HepG2 (cell line): ENCODE data around the gene TRIP4. TPM values are rescaled to one million over a fixed set of nuclear protein-coding genes. Genes with fewer than 3 reads are reported as not detected.

Experiments used
- ARNT2 ChIP-seq: sonication (generic); formaldehyde crosslinking; IDR thresholded peaks from 2 replicates; pipeline ENCODE4 v1.8.0; 2022; ENCODE audit warnings: mild to moderate bottlenecking, low read depth, missing genetic modification reagents, moderate library complexity
- CCDC6 ChIP-seq: sonication (generic); formaldehyde crosslinking; IDR thresholded peaks from 2 replicates; pipeline ENCODE4 v1.8.1; 2022; ENCODE audit warnings: mild to moderate bottlenecking, missing genetic modification reagents, moderate library complexity
- HOXA9 ChIP-seq: sonication (generic); formaldehyde crosslinking; IDR thresholded peaks from 2 replicates; pipeline ENCODE4 v1.8.1; 2022; ENCODE audit warnings: missing genetic modification reagents, mild to moderate bottlenecking, moderate library complexity, borderline replicate concordance
- KLF11 ChIP-seq: IDR thresholded peaks from 2 replicates; pipeline ENCODE4 v1.6.1; 2016; ENCODE audit warnings: missing compliant biosample characterization
- MED8 ChIP-seq: sonication (generic); formaldehyde crosslinking; IDR thresholded peaks from 2 replicates; pipeline ENCODE4 v1.8.1; 2023; ENCODE audit warnings: mild to moderate bottlenecking, missing genetic modification reagents; ENCODE audit not compliant: insufficient replicate concordance
- MYC ChIP-seq: sonication (generic); formaldehyde crosslinking; IDR thresholded peaks from 2 replicates; pipeline ENCODE4 v1.9.0; 2021; ENCODE audit warnings: missing genetic modification reagents, borderline replicate concordance
- NFE2 ChIP-seq: sonication (generic); formaldehyde crosslinking; IDR thresholded peaks from 2 replicates; pipeline ENCODE4 v1.4.0; 2020; ENCODE audit warnings: missing genetic modification reagents
- NR2C2 ChIP-seq: sonication (generic); formaldehyde crosslinking; IDR thresholded peaks from 2 replicates; pipeline ENCODE4 v1.4.0; 2020; ENCODE audit warnings: missing genetic modification reagents, mild to moderate bottlenecking, moderate library complexity, borderline replicate concordance
- REPIN1 ChIP-seq: sonication (generic); formaldehyde crosslinking; IDR thresholded peaks from 2 replicates; pipeline ENCODE4 v1.8.0; 2022; ENCODE audit warnings: missing genetic modification reagents, low read depth, mild to moderate bottlenecking, borderline replicate concordance
- RFX3 ChIP-seq: IDR thresholded peaks from 2 replicates; pipeline ENCODE4 v1.6.1; 2016; ENCODE audit warnings: missing biosample characterization, missing genetic modification reagents
- SAFB2 ChIP-seq: sonication (generic); formaldehyde crosslinking; IDR thresholded peaks from 2 replicates; pipeline ENCODE4 v1.5.1; 2020; ENCODE audit warnings: missing genetic modification reagents, low read depth, mild to moderate bottlenecking, borderline replicate concordance
- SIN3A ChIP-seq: IDR thresholded peaks from 2 replicates; pipeline ENCODE4 v1.6.1; 2011; ENCODE audit warnings: low read depth, mild to moderate bottlenecking, control low read depth, low read length, borderline replicate concordance
- SMAD9 ChIP-seq: sonication (generic); formaldehyde crosslinking; IDR thresholded peaks from 2 replicates; pipeline ENCODE4 v1.5.1; 2020; ENCODE audit warnings: mild to moderate bottlenecking, missing genetic modification reagents
- U2AF1 ChIP-seq: fragments of 200-400 bp; formaldehyde crosslinking; optimal IDR thresholded peaks from 2 replicates; pipeline ENCODE3; 2017; ENCODE audit warnings: mild to moderate bottlenecking, low read depth, low read length
- ZNF225 ChIP-seq: sonication (generic); formaldehyde crosslinking; IDR thresholded peaks from 2 replicates; pipeline ENCODE4 v1.4.0; 2020; ENCODE audit warnings: mild to moderate bottlenecking, missing genetic modification reagents
- ZNF317 ChIP-seq: sonication (generic); formaldehyde crosslinking; IDR thresholded peaks from 2 replicates; pipeline ENCODE4 v1.5.0; 2020; ENCODE audit warnings: mild to moderate bottlenecking, missing genetic modification reagents
- ZNF329 ChIP-seq: sonication (generic); formaldehyde crosslinking; IDR thresholded peaks from 2 replicates; pipeline ENCODE4 v1.9.0; 2021; ENCODE audit warnings: low read depth, mild to moderate bottlenecking, missing genetic modification reagents
- ZNF350 ChIP-seq: sonication (generic); formaldehyde crosslinking; IDR thresholded peaks from 2 replicates; pipeline ENCODE4 v1.4.0; 2020; ENCODE audit warnings: mild to moderate bottlenecking, low read depth, missing genetic modification reagents, borderline replicate concordance
- ZNF589 ChIP-seq: sonication (generic); formaldehyde crosslinking; conservative IDR thresholded peaks from 2 replicates; pipeline ENCODE4 v1.8.0; 2022; ENCODE audit warnings: mild to moderate bottlenecking, moderate library complexity, missing genetic modification reagents
- ZNF615 ChIP-seq: sonication (generic); formaldehyde crosslinking; IDR thresholded peaks from 2 replicates; pipeline ENCODE4 v1.5.0; 2020; ENCODE audit warnings: mild to moderate bottlenecking, missing genetic modification reagents, borderline replicate concordance
- ZNF709 ChIP-seq: sonication (generic); formaldehyde crosslinking; IDR thresholded peaks from 2 replicates; pipeline ENCODE4 v1.5.0; 2020; ENCODE audit warnings: mild to moderate bottlenecking, missing genetic modification reagents
- ZSCAN21 ChIP-seq: sonication (generic); formaldehyde crosslinking; IDR thresholded peaks from 2 replicates; pipeline ENCODE4 v1.8.0; 2022; ENCODE audit warnings: mild to moderate bottlenecking, missing genetic modification reagents, moderate library complexity, borderline replicate concordance
- polyA plus RNA-seq, 8 experiments: library from polyadenylated mRNA; depleted of rRNA in 3 of 8; stranded (reverse) in 7 of 8; unstranded in 1 of 8; fragments of >200 nt; fragmentation: Illumina TruSeq in 4 of 8; extraction: Trizol in 4 of 8; gene quantifications; 2 replicates each; pipeline versions ENCODE4 v1.2.1 to v1.2.3, GENCODE V29; 2011 to 2016; ENCODE audit warnings: low read depth in 4 of 8, missing spikeins in 1 of 8, mixed read lengths in 1 of 8; ENCODE audit not compliant: insufficient read depth in 1 of 8
- total RNA-seq, 5 experiments: library from RNA; depleted of rRNA; stranded (reverse); fragments of >200 nt; fragmentation: Illumina TruSeq; extraction: Trizol; gene quantifications; 2 replicates each; pipeline ENCODE4 v1.2.3, GENCODE V29; 2016; ENCODE audit warnings: low read depth in 1 of 5
- TF ChIP-seq, protein P1 (sequence below): sonication (generic); formaldehyde crosslinking; IDR thresholded peaks from 2 replicates; pipeline ENCODE4 v1.5.0; 2020; ENCODE audit warnings: mild to moderate bottlenecking, missing genetic modification reagents, moderate library complexity
- TF ChIP-seq, protein P2 (sequence below): sonication (generic); formaldehyde crosslinking; IDR thresholded peaks from 2 replicates; pipeline ENCODE4 v1.4.0; 2020; ENCODE audit warnings: missing genetic modification reagents
- TF ChIP-seq, protein P3 (sequence below): sonication (generic); formaldehyde crosslinking; IDR thresholded peaks from 2 replicates; pipeline ENCODE4 v1.8.0; 2022; ENCODE audit warnings: mild to moderate bottlenecking, missing genetic modification reagents, moderate library complexity
- TF ChIP-seq, protein P4 (sequence below): sonication (generic); formaldehyde crosslinking; IDR thresholded peaks from 2 replicates; pipeline ENCODE4 v1.5.0; 2020; ENCODE audit warnings: missing genetic modification reagents

TRIP4 gene
- total and polyA plus RNA-seq, 2 of the 13 experiments (the other 11 are each of a cell fraction or from before 2014, with no cell fraction given): 7.1 to 11.8 TPM

DNA sequence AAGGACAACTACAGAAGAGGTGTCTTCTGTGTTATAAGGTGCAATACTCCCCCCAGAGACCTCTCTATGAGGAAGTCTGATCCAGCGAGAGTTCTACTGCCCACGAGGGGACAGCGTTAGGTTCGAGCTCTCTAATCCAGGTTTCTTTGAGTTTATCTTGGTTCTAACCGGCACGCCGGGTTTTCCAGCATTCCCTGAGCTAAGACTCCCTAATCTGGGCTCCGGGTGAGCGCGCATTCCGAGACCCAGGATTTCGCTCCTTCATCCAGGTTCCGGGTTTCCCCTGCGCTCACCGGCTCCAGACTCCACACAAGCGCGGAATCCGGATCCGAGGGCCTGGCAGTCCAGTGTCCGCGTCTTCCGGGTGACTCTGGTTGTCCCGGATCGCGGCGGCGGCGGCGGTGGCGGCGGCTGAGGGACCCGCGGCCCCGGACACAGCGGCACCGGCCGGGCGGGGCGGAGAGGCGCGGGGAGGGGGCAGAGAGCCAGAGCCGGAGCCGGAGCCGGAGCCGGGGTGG lies 72.6 kb downstream of the TRIP4 start, which contains the start of gene ZNF609 (continued):
- TF ChIP-seq, protein P1, sequence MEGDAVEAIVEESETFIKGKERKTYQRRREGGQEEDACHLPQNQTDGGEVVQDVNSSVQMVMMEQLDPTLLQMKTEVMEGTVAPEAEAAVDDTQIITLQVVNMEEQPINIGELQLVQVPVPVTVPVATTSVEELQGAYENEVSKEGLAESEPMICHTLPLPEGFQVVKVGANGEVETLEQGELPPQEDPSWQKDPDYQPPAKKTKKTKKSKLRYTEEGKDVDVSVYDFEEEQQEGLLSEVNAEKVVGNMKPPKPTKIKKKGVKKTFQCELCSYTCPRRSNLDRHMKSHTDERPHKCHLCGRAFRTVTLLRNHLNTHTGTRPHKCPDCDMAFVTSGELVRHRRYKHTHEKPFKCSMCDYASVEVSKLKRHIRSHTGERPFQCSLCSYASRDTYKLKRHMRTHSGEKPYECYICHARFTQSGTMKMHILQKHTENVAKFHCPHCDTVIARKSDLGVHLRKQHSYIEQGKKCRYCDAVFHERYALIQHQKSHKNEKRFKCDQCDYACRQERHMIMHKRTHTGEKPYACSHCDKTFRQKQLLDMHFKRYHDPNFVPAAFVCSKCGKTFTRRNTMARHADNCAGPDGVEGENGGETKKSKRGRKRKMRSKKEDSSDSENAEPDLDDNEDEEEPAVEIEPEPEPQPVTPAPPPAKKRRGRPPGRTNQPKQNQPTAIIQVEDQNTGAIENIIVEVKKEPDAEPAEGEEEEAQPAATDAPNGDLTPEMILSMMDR (CRISPR knock-in tag): 0 out of 2 replicates have a peak, but pooled peaks have one; percentile 9
- TF ChIP-seq ZNF589 (no peak), NR2C2 (CRISPR knock-in tag) (peak; percentile 56; the same call in 1 of the 2 replicates), SIN3A (0 out of 2 replicates have a peak, but pooled peaks have one; percentile 70), ZNF329 (CRISPR knock-in tag) (no peak), ZNF225 (no peak), REPIN1 (CRISPR knock-in tag) (peak; percentile 55; the same call in 1 of the 2 replicates), ZNF615 (no peak), SMAD9 (no peak), HOXA9 (CRISPR knock-in tag) (no peak), SAFB2 (CRISPR knock-in tag) (no peak), RFX3 (CRISPR knock-in tag) (no peak), U2AF1 (peak; percentile 88), MED8 (CRISPR knock-in tag) (peak; percentile 68), ZNF709 (CRISPR knock-in tag) (0 out of 2 replicates have a peak, but pooled peaks have one; percentile 37), NFE2 (CRISPR knock-in tag) (no peak), ZNF350 (CRISPR knock-in tag) (peak; percentile 76; the same call in 1 of the 2 replicates), ZNF317 (0 out of 2 replicates have a peak, but pooled peaks have one; percentile 31), CCDC6 (no peak), KLF11 (no peak), ARNT2 (CRISPR knock-in tag) (peak; percentile 57; the same call in 1 of the 2 replicates), ZSCAN21 (CRISPR knock-in tag) (peak; percentile 47; the same call in 1 of the 2 replicates), MYC (peak; percentile 46; the same call in 1 of the 2 replicates)
- TF ChIP-seq, protein P2, sequence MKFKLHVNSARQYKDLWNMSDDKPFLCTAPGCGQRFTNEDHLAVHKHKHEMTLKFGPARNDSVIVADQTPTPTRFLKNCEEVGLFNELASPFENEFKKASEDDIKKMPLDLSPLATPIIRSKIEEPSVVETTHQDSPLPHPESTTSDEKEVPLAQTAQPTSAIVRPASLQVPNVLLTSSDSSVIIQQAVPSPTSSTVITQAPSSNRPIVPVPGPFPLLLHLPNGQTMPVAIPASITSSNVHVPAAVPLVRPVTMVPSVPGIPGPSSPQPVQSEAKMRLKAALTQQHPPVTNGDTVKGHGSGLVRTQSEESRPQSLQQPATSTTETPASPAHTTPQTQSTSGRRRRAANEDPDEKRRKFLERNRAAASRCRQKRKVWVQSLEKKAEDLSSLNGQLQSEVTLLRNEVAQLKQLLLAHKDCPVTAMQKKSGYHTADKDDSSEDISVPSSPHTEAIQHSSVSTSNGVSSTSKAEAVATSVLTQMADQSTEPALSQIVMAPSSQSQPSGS: peak; percentile 61; the same call in 1 of the 2 replicates
- TF ChIP-seq, protein P3, sequence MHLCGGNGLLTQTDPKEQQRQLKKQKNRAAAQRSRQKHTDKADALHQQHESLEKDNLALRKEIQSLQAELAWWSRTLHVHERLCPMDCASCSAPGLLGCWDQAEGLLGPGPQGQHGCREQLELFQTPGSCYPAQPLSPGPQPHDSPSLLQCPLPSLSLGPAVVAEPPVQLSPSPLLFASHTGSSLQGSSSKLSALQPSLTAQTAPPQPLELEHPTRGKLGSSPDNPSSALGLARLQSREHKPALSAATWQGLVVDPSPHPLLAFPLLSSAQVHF (CRISPR knock-in tag): no peak
- TF ChIP-seq, protein P4, sequence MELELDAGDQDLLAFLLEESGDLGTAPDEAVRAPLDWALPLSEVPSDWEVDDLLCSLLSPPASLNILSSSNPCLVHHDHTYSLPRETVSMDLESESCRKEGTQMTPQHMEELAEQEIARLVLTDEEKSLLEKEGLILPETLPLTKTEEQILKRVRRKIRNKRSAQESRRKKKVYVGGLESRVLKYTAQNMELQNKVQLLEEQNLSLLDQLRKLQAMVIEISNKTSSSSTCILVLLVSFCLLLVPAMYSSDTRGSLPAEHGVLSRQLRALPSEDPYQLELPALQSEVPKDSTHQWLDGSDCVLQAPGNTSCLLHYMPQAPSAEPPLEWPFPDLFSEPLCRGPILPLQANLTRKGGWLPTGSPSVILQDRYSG: no peak
